ENCODE measurements around the gene LIPJ.

LIPJ gene

GRCh38 chr10:88652616-88653015, 66.1 kb downstream of the LIPJ start:
- no peak overlapping the region for H3K4me3 ChIP-seq (ENCODE audit: low read depth, low read length)
- POLR2A ChIA-PET = interaction anchor here (1.6 kb wide), 1 partner anchor 95 kb away, joined by 3 read pairs; no protein-coding TSS in a partner anchor
- TF ChIP-seq CTCF (IDR thresholded peaks at IDR 0.05; ENCODE audit: insufficient read depth, low read length, missing control alignments) = no peak
- CTCF ChIA-PET = interaction anchor here (1.0 to 1.1 kb wide), 2 partner anchors 8 to 280 kb away, joined by 3 read pairs; no protein-coding TSS in a partner anchor
- no peak for DNase-seq (ENCODE audit: low read depth, low spot score)

Measured in AG04449 (cell line).